Panc1 (cell line): Measurements from ENCODE around the gene PPDPF. TPM values are rescaled to one million over a fixed set of nuclear protein-coding genes. Genes with fewer than 3 reads are reported as not detected.

Experiments used
- ATAC-seq: fragments of 200-7000 bp; cut with Tn5 transposase; 2 replicates; pipeline ENCODE4 v1.9.1; 2020; ENCODE audit warnings: mild to moderate bottlenecking, moderate library complexity
- BruUV-seq: library from RNA; stranded (reverse); fragments of 400-500 nt; replicated peaks from 2 replicates; lab custom pipeline; 2021; lab: Mats Ljungman, UMichigan
- CTCF ChIA-PET: fragments of 300-600 bp; sonication (Branson Sonifier 250); formaldehyde crosslinking; loops from one replicate; lab custom pipeline; 2022; ENCODE audit warnings: antibody characterized with exemption; lab: Charles Lee
- POLR2A ChIA-PET: fragments of 300-600 bp; sonication (Branson Sonifier 250); formaldehyde crosslinking; loops from one replicate; lab custom pipeline; 2022; ENCODE audit warnings: antibody characterized with exemption; lab: Charles Lee
- DNase-seq: peaks from one replicate; pipeline ENCODE4 v3.0.0-alpha.2; 2010; ENCODE audit warnings: low read depth, low spot score
- H3K27ac ChIP-seq: 2 replicates; pipeline ENCODE4 v1.5.1; 2011; ENCODE audit warnings: mild to moderate bottlenecking, low read length, inconsistent platforms
- H3K27me3 ChIP-seq: fragments of 200-500 bp; sonication (Bioruptor generic); 2 replicates; pipeline ENCODE4 v1.6.0; 2014; ENCODE audit warnings: low read length, inconsistent platforms; ENCODE audit not compliant: control insufficient read depth, insufficient read depth
- H3K36me3 ChIP-seq: fragments of 200-500 bp; sonication (Bioruptor generic); 2 replicates; pipeline ENCODE4 v1.5.1; 2014; ENCODE audit warnings: inconsistent platforms, mild to moderate bottlenecking, low read length, moderate library complexity; ENCODE audit not compliant: control insufficient read depth, insufficient read depth
- H3K4me1 ChIP-seq: 2 replicates; pipeline ENCODE4 v1.5.1; 2011; ENCODE audit warnings: inconsistent platforms, mild to moderate bottlenecking, low read length, moderate library complexity; ENCODE audit not compliant: control insufficient read depth, insufficient read depth
- H3K4me3 ChIP-seq, 2 experiments: 2 replicates each; pipeline ENCODE4 v1.5.1; 2011 to 2012; ENCODE audit warnings: low read depth in 2 of 2, low read length in 2 of 2, mild to moderate bottlenecking in 2 of 2, inconsistent platforms in 1 of 2, moderate library complexity in 1 of 2
- H3K9me3 ChIP-seq: fragments of 200-500 bp; sonication (Bioruptor generic); 2 replicates; pipeline ENCODE4 v1.5.1; 2014; ENCODE audit warnings: low read depth, mild to moderate bottlenecking, inconsistent platforms, low read length, moderate library complexity; ENCODE audit not compliant: control insufficient read depth, insufficient read depth
- POLR2AphosphoS5 ChIP-seq: IDR thresholded peaks from 2 replicates; pipeline ENCODE4 v1.6.1; 2012; ENCODE audit warnings: mild to moderate bottlenecking, low read depth, low read length, moderate library complexity
- SIN3A ChIP-seq: IDR thresholded peaks from 2 replicates; pipeline ENCODE4 v1.6.1; 2012; ENCODE audit warnings: low read depth, mild to moderate bottlenecking, low read length, moderate library complexity, borderline replicate concordance; ENCODE audit not compliant: insufficient read depth
- TCF7L2 ChIP-seq: IDR thresholded peaks from 2 replicates; pipeline ENCODE4 v1.6.1; 2011; ENCODE audit warnings: mild to moderate bottlenecking, low read depth, low read length, inconsistent platforms
- in situ Hi-C: cut with HindIII; loops from 2 replicates; pipeline ENCODE4 v1.10.0; 2016; ENCODE audit warnings: low sequenced_read_pairs, low pct_unique_long_range_greater_than_20kb
- intact Hi-C: fragments of 100-400 bp; cut with micrococcal nuclease; formaldehyde crosslinking; loops from one replicate; pipeline ENCODE4 v1.10.0; 2022; ENCODE audit not compliant: unreplicated experiment
- total RNA-seq: library from RNA; stranded (reverse); gene quantifications from one replicate; pipeline ENCODE4 v1.2.1, GENCODE V29; 2021; ENCODE audit not compliant: unreplicated experiment
- TF ChIP-seq, protein P1 (sequence below): fragments of 450-650 bp; IDR thresholded peaks from 2 replicates; pipeline ENCODE4 v1.5.1; 2017; ENCODE audit warnings: mild to moderate bottlenecking
- TF ChIP-seq, protein P2 (sequence below), 2 experiments: IDR thresholded peaks; 2 replicates each; pipeline ENCODE4 v1.6.1; 2011 to 2012; ENCODE audit warnings: low read depth in 2 of 2, control low read depth in 1 of 2, low read length in 1 of 2, mild to moderate bottlenecking in 1 of 2, moderate library complexity in 1 of 2; ENCODE audit not compliant: insufficient read depth in 1 of 2

PPDPF gene
- total RNA-seq, 1 experiment from 2014 or later: 241 TPM

DNA sequence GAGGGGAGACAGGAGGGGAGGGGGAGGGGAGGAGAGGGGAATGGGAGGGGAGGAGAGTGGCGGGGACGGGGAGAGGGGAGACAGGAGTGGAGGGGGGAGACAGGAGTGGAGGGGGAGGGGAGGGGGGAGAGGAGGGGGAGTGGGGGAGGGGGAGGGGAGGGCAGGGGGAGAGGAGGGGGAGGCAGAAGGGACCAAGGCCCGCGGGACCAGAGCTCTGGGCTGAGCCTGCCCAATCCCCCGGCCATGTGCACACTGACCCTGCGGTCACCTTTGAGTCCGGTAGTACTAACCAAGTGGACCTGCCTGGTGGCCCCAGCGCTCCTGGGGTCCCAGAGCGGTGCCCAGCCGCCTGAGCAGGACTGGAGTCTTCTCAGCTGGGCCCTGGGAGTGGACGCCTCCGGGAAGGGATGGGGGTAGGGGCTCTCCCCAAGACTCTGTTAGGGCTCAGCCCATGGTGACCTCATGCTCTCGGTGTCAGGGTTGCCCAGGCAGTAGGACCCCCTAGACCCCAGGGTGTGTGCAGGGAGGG lies 47.6 kb upstream of the PPDPF start:
- ChIA-PET POLR2A (no interaction called here), CTCF (no interaction called here)
- H3K36me3 ChIP-seq: no peaks in the 10 kb centered on the region; the same call in 1 of the 2 replicates
- no peak for ATAC-seq
- H3K9me3 ChIP-seq: no peaks in the 10 kb centered on the region
- in situ Hi-C loops: no loop called here
- H3K27me3 ChIP-seq: no peaks in the 10 kb centered on the region
- 0 out of 2 replicates have a peak overlapping the region, but pooled peaks have one; percentile 23 for H3K27ac ChIP-seq
- H3K4me1 ChIP-seq: peaks cover 13% of the 10 kb centered on the region
- no TSS peak for BruUV-seq
- intact Hi-C loops: no loop called here
- H3K4me3 ChIP-seq: no peak overlapping the region
- TF ChIP-seq, protein P1, sequence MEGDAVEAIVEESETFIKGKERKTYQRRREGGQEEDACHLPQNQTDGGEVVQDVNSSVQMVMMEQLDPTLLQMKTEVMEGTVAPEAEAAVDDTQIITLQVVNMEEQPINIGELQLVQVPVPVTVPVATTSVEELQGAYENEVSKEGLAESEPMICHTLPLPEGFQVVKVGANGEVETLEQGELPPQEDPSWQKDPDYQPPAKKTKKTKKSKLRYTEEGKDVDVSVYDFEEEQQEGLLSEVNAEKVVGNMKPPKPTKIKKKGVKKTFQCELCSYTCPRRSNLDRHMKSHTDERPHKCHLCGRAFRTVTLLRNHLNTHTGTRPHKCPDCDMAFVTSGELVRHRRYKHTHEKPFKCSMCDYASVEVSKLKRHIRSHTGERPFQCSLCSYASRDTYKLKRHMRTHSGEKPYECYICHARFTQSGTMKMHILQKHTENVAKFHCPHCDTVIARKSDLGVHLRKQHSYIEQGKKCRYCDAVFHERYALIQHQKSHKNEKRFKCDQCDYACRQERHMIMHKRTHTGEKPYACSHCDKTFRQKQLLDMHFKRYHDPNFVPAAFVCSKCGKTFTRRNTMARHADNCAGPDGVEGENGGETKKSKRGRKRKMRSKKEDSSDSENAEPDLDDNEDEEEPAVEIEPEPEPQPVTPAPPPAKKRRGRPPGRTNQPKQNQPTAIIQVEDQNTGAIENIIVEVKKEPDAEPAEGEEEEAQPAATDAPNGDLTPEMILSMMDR: no peak
- TF ChIP-seq SIN3A: no peak
- TF ChIP-seq POLR2AphosphoS5: no peak
- TF ChIP-seq, protein P2, sequence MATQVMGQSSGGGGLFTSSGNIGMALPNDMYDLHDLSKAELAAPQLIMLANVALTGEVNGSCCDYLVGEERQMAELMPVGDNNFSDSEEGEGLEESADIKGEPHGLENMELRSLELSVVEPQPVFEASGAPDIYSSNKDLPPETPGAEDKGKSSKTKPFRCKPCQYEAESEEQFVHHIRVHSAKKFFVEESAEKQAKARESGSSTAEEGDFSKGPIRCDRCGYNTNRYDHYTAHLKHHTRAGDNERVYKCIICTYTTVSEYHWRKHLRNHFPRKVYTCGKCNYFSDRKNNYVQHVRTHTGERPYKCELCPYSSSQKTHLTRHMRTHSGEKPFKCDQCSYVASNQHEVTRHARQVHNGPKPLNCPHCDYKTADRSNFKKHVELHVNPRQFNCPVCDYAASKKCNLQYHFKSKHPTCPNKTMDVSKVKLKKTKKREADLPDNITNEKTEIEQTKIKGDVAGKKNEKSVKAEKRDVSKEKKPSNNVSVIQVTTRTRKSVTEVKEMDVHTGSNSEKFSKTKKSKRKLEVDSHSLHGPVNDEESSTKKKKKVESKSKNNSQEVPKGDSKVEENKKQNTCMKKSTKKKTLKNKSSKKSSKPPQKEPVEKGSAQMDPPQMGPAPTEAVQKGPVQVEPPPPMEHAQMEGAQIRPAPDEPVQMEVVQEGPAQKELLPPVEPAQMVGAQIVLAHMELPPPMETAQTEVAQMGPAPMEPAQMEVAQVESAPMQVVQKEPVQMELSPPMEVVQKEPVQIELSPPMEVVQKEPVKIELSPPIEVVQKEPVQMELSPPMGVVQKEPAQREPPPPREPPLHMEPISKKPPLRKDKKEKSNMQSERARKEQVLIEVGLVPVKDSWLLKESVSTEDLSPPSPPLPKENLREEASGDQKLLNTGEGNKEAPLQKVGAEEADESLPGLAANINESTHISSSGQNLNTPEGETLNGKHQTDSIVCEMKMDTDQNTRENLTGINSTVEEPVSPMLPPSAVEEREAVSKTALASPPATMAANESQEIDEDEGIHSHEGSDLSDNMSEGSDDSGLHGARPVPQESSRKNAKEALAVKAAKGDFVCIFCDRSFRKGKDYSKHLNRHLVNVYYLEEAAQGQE (IDR thresholded peaks at IDR 0.05; ENCODE audit: insufficient read depth in 1 of 2, low read depth in 2 of 2, low read length in 1 of 2): no peak
- no peak for TF ChIP-seq TCF7L2
- no peak for DNase-seq

DNA sequence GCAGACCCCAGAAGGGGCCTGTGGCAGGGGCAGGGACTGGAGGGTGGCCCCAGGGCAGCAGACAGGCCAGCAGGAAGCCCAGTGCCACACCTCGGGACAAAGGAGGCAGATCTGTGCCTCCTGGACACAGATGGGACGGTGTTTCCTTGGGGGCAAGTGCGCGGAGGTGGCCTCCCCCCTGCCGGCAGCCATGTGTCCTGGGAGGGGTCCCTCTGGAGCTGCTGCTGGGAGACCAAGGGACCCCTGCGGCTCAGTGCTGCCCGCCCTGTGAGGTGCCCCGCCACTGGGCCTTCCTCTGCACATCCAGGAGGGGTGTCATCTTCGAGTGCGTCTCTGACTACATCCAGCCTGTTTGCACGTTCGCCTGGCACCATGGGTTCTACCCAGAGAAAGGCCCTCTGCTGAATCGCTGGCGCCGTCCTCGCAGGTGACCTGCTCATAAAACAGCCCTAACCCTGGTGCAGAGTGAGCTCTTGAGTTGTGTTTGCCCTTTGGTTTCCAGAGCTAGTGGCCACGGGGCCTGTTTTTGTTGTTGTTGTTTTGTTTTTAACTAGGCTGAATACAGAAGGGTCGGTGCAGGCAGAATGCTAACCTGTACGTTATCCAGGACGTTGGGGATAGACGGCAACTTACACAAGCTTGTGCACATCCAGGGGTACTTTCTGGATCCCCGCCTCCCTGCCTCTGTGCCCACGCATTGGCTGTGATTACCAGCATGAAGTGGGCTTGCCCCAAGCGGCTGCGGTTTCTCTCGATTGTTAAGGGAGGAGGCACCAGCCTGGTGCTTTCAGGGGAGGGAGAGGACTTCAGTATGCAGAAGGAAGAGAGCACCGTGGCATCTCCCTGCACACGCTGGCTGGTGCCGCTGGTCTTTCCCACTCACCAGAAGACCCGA lies 46.8 kb upstream of the PPDPF start:
- no peak overlapping the region for H3K4me3 ChIP-seq
- no peaks in the 10 kb centered on the region for H3K9me3 ChIP-seq
- H3K27me3 ChIP-seq: no peaks in the 10 kb centered on the region
- H3K27ac ChIP-seq: 0 out of 2 replicates have a peak overlapping the region, but pooled peaks have one; percentile 23
- TF ChIP-seq, protein P2 (IDR thresholded peaks at IDR 0.05; ENCODE audit: insufficient read depth in 1 of 2, low read depth in 2 of 2, low read length in 1 of 2): no peak
- no peak for TF ChIP-seq TCF7L2
- intact Hi-C loops (no loop called here), in situ Hi-C loops (no loop called here)
- peaks cover 13% of the 10 kb centered on the region for H3K4me1 ChIP-seq
- no TSS peak for BruUV-seq
- ATAC-seq (no peak), DNase-seq (no peak)
- no peaks in the 10 kb centered on the region; the same call in 1 of the 2 replicates for H3K36me3 ChIP-seq
- ChIA-PET CTCF (interaction anchor here (1.0 kb wide), 1 partner anchor 23 kb away, joined by 4 read pairs; no protein-coding TSS in a partner anchor), POLR2A (no interaction called here)
